H1 (cell line): ENCODE results near the gene KIF15. TPM values are rescaled to one million over a fixed set of nuclear protein-coding genes. Genes with fewer than 3 reads are reported as not detected.
A peak's percentile ranks its signal among the peaks of the same experiment; 100 is the strongest.

Experiments
- CTCF ChIA-PET: fragments of 300-600 bp; sonication (Branson Sonifier 250); formaldehyde crosslinking; loops from one replicate; lab custom pipeline; 2021; ENCODE audit not compliant: partially characterized antibody; lab: Charles Lee
- POLR2A ChIA-PET: fragments of 300-600 bp; sonication (Branson Sonifier 250); formaldehyde crosslinking; loops from one replicate; lab custom pipeline; 2021; ENCODE audit warnings: inconsistent platforms; ENCODE audit not compliant: partially characterized antibody; lab: Charles Lee
- DNase-seq, 2 experiments: peaks; one replicate each; pipeline versions ENCODE4 v3.0.0 to v3.0.0-alpha.2; 2010 to 2022; ENCODE audit warnings: low spot score in 2 of 2, low read depth in 1 of 2, mixed read lengths in 1 of 2
- FAIRE-seq: peaks from 2 replicates; lab custom pipeline; 2011; peaks lifted over from hg19 to GRCh38; lab: Jason Lieb, UNC
- H2AFZ ChIP-seq: 2 replicates; pipeline ENCODE4 v1.8.1; 2012; ENCODE audit warnings: low read length, inconsistent platforms
- H2AK5ac ChIP-seq: 2 replicates; pipeline ENCODE4 v1.6.1; 2013; ENCODE audit warnings: low read depth, low read length
- H2BK120ac ChIP-seq: replicated peaks from 2 replicates; pipeline ENCODE3; 2013; ENCODE audit warnings: low read depth, low read length, inconsistent platforms
- H2BK12ac ChIP-seq: 2 replicates; pipeline ENCODE4 v1.6.1; 2013; ENCODE audit warnings: low read depth, low read length
- H2BK15ac ChIP-seq: 2 replicates; pipeline ENCODE4 v1.6.1; 2013; ENCODE audit warnings: low read length
- H2BK20ac ChIP-seq: 2 replicates; pipeline ENCODE4 v1.6.1; 2013; ENCODE audit warnings: low read length
- H2BK5ac ChIP-seq: 2 replicates; pipeline ENCODE4 v1.6.1; 2013; ENCODE audit warnings: low read depth, low read length
- H3K14ac ChIP-seq: 2 replicates; pipeline ENCODE4 v1.6.1; 2013; ENCODE audit warnings: inconsistent platforms; ENCODE audit not compliant: insufficient read length
- H3K18ac ChIP-seq: 2 replicates; pipeline ENCODE4 v1.6.1; 2013; ENCODE audit warnings: low read length; ENCODE audit errors: extremely low read depth
- H3K23ac ChIP-seq: 2 replicates; pipeline ENCODE4 v1.6.1; 2013; ENCODE audit warnings: inconsistent platforms; ENCODE audit not compliant: insufficient read length
- H3K23me2 ChIP-seq: 2 replicates; pipeline ENCODE4 v1.6.1; 2013; ENCODE audit warnings: low read depth, low read length
- H3K27ac ChIP-seq: 2 replicates; pipeline ENCODE4 v1.6.1; 2011; ENCODE audit warnings: low read depth, low read length, inconsistent platforms
- H3K27me3 ChIP-seq, 4 experiments: replicated peaks in 1 of 4; 1 replicate in 1 of 4; 2 replicates in 3 of 4; pipeline versions ENCODE4 v1.6.1 to v1.8.1; 2011 to 2013; ENCODE audit warnings: low read length in 3 of 4, mild to moderate bottlenecking in 3 of 4, inconsistent platforms in 2 of 4, mixed read lengths in 2 of 4, moderate library complexity in 1 of 4; ENCODE audit not compliant: control insufficient read depth in 3 of 4, insufficient read depth in 3 of 4; ENCODE audit errors: extremely low read depth in 1 of 4
- H3K36me3 ChIP-seq, 4 experiments: 2 replicates each; pipeline versions ENCODE4 v1.6.1 to v1.8.1; 2011 to 2013; ENCODE audit warnings: mild to moderate bottlenecking in 4 of 4, low read length in 3 of 4, moderate library complexity in 2 of 4, control low read depth in 1 of 4, inconsistent platforms in 1 of 4; ENCODE audit not compliant: insufficient read depth in 4 of 4, control insufficient read depth in 2 of 4
- H3K4ac ChIP-seq: replicated peaks from 2 replicates; pipeline ENCODE3; 2013; ENCODE audit warnings: low read length, low read depth, mixed read lengths, inconsistent platforms; ENCODE audit not compliant: insufficient read length
- H3K4me1 ChIP-seq, 4 experiments: replicated peaks in 1 of 4; 1 replicate in 1 of 4; 2 replicates in 3 of 4; pipeline versions ENCODE4 v1.6.1 to v1.8.1; 2011 to 2013; ENCODE audit warnings: low read length in 3 of 4, inconsistent platforms in 2 of 4, mixed read lengths in 1 of 4; ENCODE audit not compliant: insufficient read depth in 4 of 4, control insufficient read depth in 3 of 4
- H3K4me2 ChIP-seq, 2 experiments: 2 replicates each; pipeline versions ENCODE4 v1.6.1 to v1.8.1; 2011 to 2013; ENCODE audit warnings: low read depth in 2 of 2, low read length in 2 of 2, control low read depth in 1 of 2, inconsistent platforms in 1 of 2, mild to moderate bottlenecking in 1 of 2; ENCODE audit not compliant: insufficient read depth in 1 of 2
- H3K4me3 ChIP-seq, 4 experiments: fragments of 200-600, 300-600 bp in 1 of 4; sonication (generic), shearing (Covaris generic), sonication (Bioruptor Twin) in 1 of 4; 2 replicates each; pipeline versions ENCODE4 v1.5.1 to v1.8.1; 2011 to 2016; ENCODE audit warnings: low read length in 4 of 4, low read depth in 3 of 4, control low read depth in 2 of 4, inconsistent platforms in 2 of 4, mild to moderate bottlenecking in 2 of 4, mixed read lengths in 1 of 4, moderate library complexity in 1 of 4; ENCODE audit not compliant: insufficient read depth in 2 of 4; ENCODE audit errors: extremely low read depth in 1 of 4
- H3K56ac ChIP-seq: replicated peaks from 2 replicates; pipeline ENCODE3; 2013; ENCODE audit warnings: low read depth, mild to moderate bottlenecking, mixed read lengths, low read length, inconsistent platforms; ENCODE audit not compliant: insufficient read length
- H3K79me1 ChIP-seq: 2 replicates; pipeline ENCODE4 v1.6.1; 2013; ENCODE audit warnings: low read depth, low read length, control low read depth
- H3K79me2 ChIP-seq, 2 experiments: 2 replicates each; pipeline versions ENCODE4 v1.6.1 to v1.8.1; 2012 to 2013; ENCODE audit warnings: low read length in 2 of 2, mild to moderate bottlenecking in 2 of 2, inconsistent platforms in 1 of 2; ENCODE audit not compliant: insufficient read depth in 2 of 2, control insufficient read depth in 1 of 2
- H3K9ac ChIP-seq, 4 experiments: replicated peaks in 1 of 4; 1 replicate in 1 of 4; 2 replicates in 3 of 4; pipeline versions ENCODE4 v1.6.1 to v1.8.1; 2011 to 2013; ENCODE audit warnings: low read depth in 3 of 4, low read length in 3 of 4, control low read depth in 2 of 4, mild to moderate bottlenecking in 2 of 4, moderate library complexity in 2 of 4, inconsistent platforms in 1 of 4; ENCODE audit errors: extremely low read depth in 1 of 4
- H3K9me3 ChIP-seq, 2 experiments: 2 replicates each; pipeline versions ENCODE4 v1.6.1 to v1.8.1; 2012 to 2013; ENCODE audit warnings: mild to moderate bottlenecking in 2 of 2, moderate library complexity in 2 of 2, control low read depth in 1 of 2, inconsistent platforms in 1 of 2, low read depth in 1 of 2, low read length in 1 of 2, mixed read lengths in 1 of 2; ENCODE audit not compliant: insufficient read depth in 2 of 2
- H4K20me1 ChIP-seq, 2 experiments: replicated peaks in 1 of 2; 2 replicates each; pipeline versions ENCODE3 to v1.8.1; 2011 to 2013; ENCODE audit warnings: inconsistent platforms in 2 of 2, low read length in 2 of 2, mild to moderate bottlenecking in 1 of 2; ENCODE audit not compliant: insufficient read depth in 2 of 2, control insufficient read depth in 1 of 2
- H4K5ac ChIP-seq: 2 replicates; pipeline ENCODE4 v1.6.1; 2013; ENCODE audit warnings: low read length, low read depth, mixed read lengths, inconsistent platforms; ENCODE audit not compliant: insufficient read length
- H4K8ac ChIP-seq: 2 replicates; pipeline ENCODE4 v1.8.0; 2013; ENCODE audit warnings: mild to moderate bottlenecking, moderate library complexity, low read length, inconsistent platforms; ENCODE audit not compliant: insufficient read depth; ENCODE audit errors: extremely low read depth
- H4K91ac ChIP-seq: replicated peaks from 2 replicates; pipeline ENCODE3; 2013; ENCODE audit warnings: low read length, mixed read lengths, inconsistent platforms; ENCODE audit not compliant: insufficient read length
- CBX8 ChIP-seq: fragments of 300-800, 300-1000 bp; sonication (generic); IDR thresholded peaks from 2 replicates; pipeline ENCODE4 v1.7.1; 2016; ENCODE audit warnings: low read depth, low read length, borderline replicate concordance
- CEBPB ChIP-seq: IDR thresholded peaks from 2 replicates; pipeline ENCODE4 v1.6.1; 2012; ENCODE audit warnings: low read depth, low read length
- HDAC2 ChIP-seq, 2 experiments: fragments of 300-600 bp in 1 of 2; sonication (generic) in 1 of 2; IDR thresholded peaks; 2 replicates each; pipeline ENCODE4 v1.6.1; 2011 to 2012; ENCODE audit warnings: low read depth in 2 of 2, low read length in 2 of 2, mild to moderate bottlenecking in 2 of 2, moderate library complexity in 2 of 2, borderline replicate concordance in 1 of 2, inconsistent platforms in 1 of 2
- PHF8 ChIP-seq: fragments of 200-600 bp; sonication (generic); conservative IDR thresholded peaks from 2 replicates; pipeline ENCODE4 v1.7.1; 2012; ENCODE audit warnings: low read depth, mild to moderate bottlenecking, inconsistent platforms, low read length, moderate library complexity
- RNF2 ChIP-seq: fragments of 200-900, 300-1000 bp; sonication (generic); IDR thresholded peaks from 2 replicates; pipeline ENCODE4 v1.7.1; 2016; ENCODE audit warnings: borderline replicate concordance, low read depth, mild to moderate bottlenecking, antibody characterized with exemption, low read length; ENCODE audit not compliant: poor library complexity, severe bottlenecking; ENCODE audit errors: missing control alignments
- SIRT6 ChIP-seq: IDR thresholded peaks from one replicate; pipeline ENCODE4 v1.7.1; 2012; ENCODE audit warnings: low read length, inconsistent platforms
- TAF7 ChIP-seq: optimal IDR thresholded peaks from 2 replicates; pipeline ENCODE3; 2011; ENCODE audit warnings: low read depth, mild to moderate bottlenecking, inconsistent platforms, low read length, moderate library complexity, borderline replicate concordance
- WGBS, 2 experiments: shearing (Covaris generic) in 1 of 2; methylation state at CpG; one replicate each; pipeline versions ENCODE4 v1.1.6 to v1.1.7; 2013 to 2015; ENCODE audit warnings: low lambda C conversion rate in 2 of 2, mixed read lengths in 2 of 2, inconsistent platforms in 1 of 2, low coverage in 1 of 2, missing lambda C conversion rate in 1 of 2; ENCODE audit not compliant: insufficient replicate concordance in 2 of 2, insufficient coverage in 1 of 2, insufficient read length in 1 of 2; ENCODE audit errors: extremely low coverage in 1 of 2, missing lambda C conversion rate in 1 of 2; 5-methylcytosine and 5-hydroxymethylcytosine counted together
- polyA plus RNA-seq, 7 experiments: library from polyadenylated mRNA; depleted of rRNA in 3 of 7; stranded (reverse) in 5 of 7; unstranded in 2 of 7; fragments of >200 nt in 5 of 7; fragments of 200-250 nt in 2 of 7; gene quantifications; 1 replicate in 5 of 7; 2 replicates in 1 of 7; 4 replicates in 1 of 7; pipeline versions ENCODE4 v1.2.1 to v1.2.3, GENCODE V29; 2011 to 2013; ENCODE audit warnings: missing spikeins in 2 of 7, mixed read lengths in 2 of 7
- total RNA-seq: library from RNA; stranded (reverse); fragmentation: NEBNext Ultra II Directional; extraction: Animal tissue kit (Norgen Biotek cat#: 25700); gene quantifications from 2 replicates; pipeline ENCODE4 v1.2.1, GENCODE V29; 2021

Gene KIF15
- total and polyA plus RNA-seq, 2 of the 8 experiments (the other 6 are each of a cell fraction or from before 2014, with no cell fraction given): 4.2 to 25.5 TPM

GRCh38 chr3:44762690-44763089 lies 1.1 kb downstream of the KIF15 start:
- peak overlapping the region; percentile 89 to 97 (median 92) for H3K4me3 ChIP-seq
- H3K27ac ChIP-seq: peak overlapping the region; percentile 37; the same call in 1 of the 2 replicates
- FAIRE-seq: no peak
- no peak overlapping the region for H3K14ac ChIP-seq
- no peak overlapping the region for H3K56ac ChIP-seq
- H3K4me2 ChIP-seq: peak overlapping the region; percentile 65 to 72
- peak overlapping the region; percentile 73 to 94 (median 86); a peak in 6 of 7 replicates for H3K9ac ChIP-seq
- H2BK12ac ChIP-seq: no peak overlapping the region
- no peak overlapping the region for H3K18ac ChIP-seq
- no peaks in the 10 kb centered on the region; a peak in 1 of 7 replicates for H3K4me1 ChIP-seq
- no peak overlapping the region for H2BK15ac ChIP-seq
- DNase-seq: no peak
- H3K36me3 ChIP-seq: peaks cover 3 to 29% (median 16%) of the 10 kb centered on the region in 4 experiments
- H4K91ac ChIP-seq: no peak overlapping the region
- no peak overlapping the region for H2BK120ac ChIP-seq
- no peaks in the 10 kb centered on the region for H4K20me1 ChIP-seq
- 41% methylated on average over 5 of the region's 5 CpGs; no CpG with 5 or more reads in 1 of the 2 experiments for WGBS, 2 experiments
- H2BK5ac ChIP-seq: no peak overlapping the region
- H3K79me2 ChIP-seq: peaks cover 0 to 73% of the 10 kb centered on the region in 2 experiments; a peak in 3 of 4 replicates
- H2BK20ac ChIP-seq: no peak overlapping the region
- no peak overlapping the region for H3K4ac ChIP-seq
- no peak overlapping the region for H4K5ac ChIP-seq
- no peak overlapping the region for H2AFZ ChIP-seq
- H3K23ac ChIP-seq: no peak overlapping the region
- peaks cover 5 to 6% of the 10 kb centered on the region in 2 experiments; a peak in 2 of 4 replicates for H3K9me3 ChIP-seq
- POLR2A ChIA-PET: interaction anchor here (0.5 to 4.1 kb wide), 16 partner anchors 10 to 279 kb away, joined by 3 to 37 read pairs (median 4); partner anchors contain the start of genes ZNF197, ZNF35, ZNF501 and ZNF660
- CTCF ChIA-PET: interaction anchor here (0.9 kb wide), 1 partner anchor 21 kb away, joined by 5 read pairs; no protein-coding TSS in a partner anchor
- no peak overlapping the region for H2AK5ac ChIP-seq
- no peak overlapping the region for H4K8ac ChIP-seq
- no peaks in the 10 kb centered on the region for H3K27me3 ChIP-seq
- H3K79me1 ChIP-seq: peaks cover 5% of the 10 kb centered on the region; the same call in 1 of the 2 replicates
- peaks cover 2% of the 10 kb centered on the region; the same call in 1 of the 2 replicates for H3K23me2 ChIP-seq
- no peak for TF ChIP-seq RNF2
- no peak for TF ChIP-seq SIRT6
- TF ChIP-seq CBX8: no peak
- no peak for TF ChIP-seq TAF7
- TF ChIP-seq CEBPB: no peak
- TF ChIP-seq PHF8: no peak
- TF ChIP-seq HDAC2 (IDR thresholded peaks at IDR 0.05; ENCODE audit: borderline replicate concordance in 1 of 2, low read depth in 2 of 2, low read length in 2 of 2): no peak
